ENCODE measurements around the gene CAMK1G. TPM values are rescaled to one million over a fixed set of nuclear protein-coding genes. Genes with fewer than 3 reads are reported as not detected.

CAMK1G gene
- total and polyA plus RNA-seq, 11 donors, result 0.30 to 0.48 TPM; not detected in 9

- intact Hi-C loops (cut with DNase I), result loop anchor here in 1 of 10 donors (5.0 kb wide), 1 partner anchor 41 kb away; no protein-coding TSS in a partner anchor
- peaks cover 16 to 99% (median 88%) of the 10 kb centered on the region in 12 donors for H3K4me1 ChIP-seq
- DNase-seq (peak in 2 of 5 donors; percentile 44 to 54), ATAC-seq (peak in 1 of 4 donors; percentile 3)
- no peaks in the 10 kb centered on the region for H3K36me3 ChIP-seq
- H3K9me3 ChIP-seq, result no peaks in the 10 kb centered on the region
- 44 to 50% (median 48%) methylated on average over 15 to 16 of the region's 16 CpGs for WGBS, 4 donors
- no peak for TF ChIP-seq POLR2A (IDR thresholded peaks at IDR 0.05)
- TF ChIP-seq, protein P1, sequence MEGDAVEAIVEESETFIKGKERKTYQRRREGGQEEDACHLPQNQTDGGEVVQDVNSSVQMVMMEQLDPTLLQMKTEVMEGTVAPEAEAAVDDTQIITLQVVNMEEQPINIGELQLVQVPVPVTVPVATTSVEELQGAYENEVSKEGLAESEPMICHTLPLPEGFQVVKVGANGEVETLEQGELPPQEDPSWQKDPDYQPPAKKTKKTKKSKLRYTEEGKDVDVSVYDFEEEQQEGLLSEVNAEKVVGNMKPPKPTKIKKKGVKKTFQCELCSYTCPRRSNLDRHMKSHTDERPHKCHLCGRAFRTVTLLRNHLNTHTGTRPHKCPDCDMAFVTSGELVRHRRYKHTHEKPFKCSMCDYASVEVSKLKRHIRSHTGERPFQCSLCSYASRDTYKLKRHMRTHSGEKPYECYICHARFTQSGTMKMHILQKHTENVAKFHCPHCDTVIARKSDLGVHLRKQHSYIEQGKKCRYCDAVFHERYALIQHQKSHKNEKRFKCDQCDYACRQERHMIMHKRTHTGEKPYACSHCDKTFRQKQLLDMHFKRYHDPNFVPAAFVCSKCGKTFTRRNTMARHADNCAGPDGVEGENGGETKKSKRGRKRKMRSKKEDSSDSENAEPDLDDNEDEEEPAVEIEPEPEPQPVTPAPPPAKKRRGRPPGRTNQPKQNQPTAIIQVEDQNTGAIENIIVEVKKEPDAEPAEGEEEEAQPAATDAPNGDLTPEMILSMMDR (IDR thresholded peaks at IDR 0.05), result no peak
- peak overlapping the region in 11 of 12 donors; percentile 30 to 94 (median 90) for H3K27ac ChIP-seq
- peak overlapping the region in 1 of 12 donors; percentile 13 for H3K4me3 ChIP-seq
- no peaks in the 10 kb centered on the region for H3K27me3 ChIP-seq
These were observed 62.3 kb downstream of the CAMK1G start for GRCh38 chr1:209645574-209646452.

DNA sequence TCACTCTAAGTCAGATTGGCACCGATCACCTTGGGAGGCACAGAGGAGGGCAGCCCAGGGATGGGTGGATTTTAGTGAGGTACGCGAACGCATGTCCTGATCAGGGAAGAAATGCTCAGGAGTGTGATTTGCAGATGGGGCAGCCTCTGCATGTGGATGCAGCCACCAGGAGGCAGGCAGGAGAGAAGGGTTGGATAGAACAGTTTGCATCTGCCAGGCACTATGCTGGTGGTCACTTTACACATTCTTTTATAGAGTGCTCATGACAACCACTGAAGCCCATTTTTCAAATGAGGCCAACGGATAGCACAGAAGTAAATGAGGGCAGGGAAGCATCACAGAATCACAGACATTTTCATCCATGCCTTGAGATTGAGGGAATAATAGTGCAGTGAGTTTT, 63.0 kb downstream of the CAMK1G start:
- peak overlapping the region in 10 of 12 donors; percentile 30 to 94 (median 90) for H3K27ac ChIP-seq
- H3K9me3 ChIP-seq, result no peaks in the 10 kb centered on the region
- H3K27me3 ChIP-seq, result no peaks in the 10 kb centered on the region
- TF ChIP-seq, protein P1 (IDR thresholded peaks at IDR 0.05), result peak in 4 of 12 donors; percentile 8 to 19 (median 10)
- no peak for TF ChIP-seq POLR2A (IDR thresholded peaks at IDR 0.05)
- no peak overlapping the region for H3K4me3 ChIP-seq
- 85 to 96% (median 94%) methylated on average over 5 of the region's 5 CpGs for WGBS, 4 donors
- intact Hi-C loops (cut with DNase I), result loop anchor here in 1 of 10 donors (5.0 kb wide), 1 partner anchor 41 kb away; no protein-coding TSS in a partner anchor
- ATAC-seq, result no peak
- no peak for DNase-seq
- H3K36me3 ChIP-seq, result no peaks in the 10 kb centered on the region
- peaks cover 12 to 98% (median 84%) of the 10 kb centered on the region in 12 donors for H3K4me1 ChIP-seq

DNA sequence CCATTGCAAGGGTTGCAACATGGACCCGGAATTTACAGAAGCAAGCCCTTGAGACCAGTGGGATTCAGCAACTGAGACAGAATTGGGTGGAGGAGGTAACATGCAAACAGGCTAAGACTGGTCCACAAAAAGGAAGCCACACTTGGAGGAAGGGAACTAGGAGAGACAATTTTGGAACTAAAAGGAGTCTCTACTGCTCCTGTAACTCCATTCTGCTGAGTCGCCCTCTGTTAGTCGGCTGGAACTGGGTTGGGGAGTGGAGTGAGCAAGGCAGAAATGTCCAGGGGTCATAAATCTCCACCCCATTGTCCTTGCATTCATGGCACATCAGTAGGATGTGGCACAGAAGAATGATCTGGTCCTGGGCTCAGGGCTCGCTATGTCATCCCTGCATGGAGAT, 63.6 kb downstream of the CAMK1G start:
- Histone ChIP-seq H3K4me1 (peaks cover 12 to 98% (median 79%) of the 10 kb centered on the region in 12 donors), H3K27ac (peak overlapping the region in 6 of 12 donors; percentile 2 to 94 (median 56)), H3K27me3 (no peaks in the 10 kb centered on the region), H3K9me3 (no peaks in the 10 kb centered on the region), H3K4me3 (no peak overlapping the region), H3K36me3 (no peaks in the 10 kb centered on the region)
- intact Hi-C loops (cut with DNase I), result loop anchor here in 1 of 10 donors (5.0 kb wide), 1 partner anchor 40 kb away; no protein-coding TSS in a partner anchor
- WGBS, 4 donors, result 72 to 86% (median 78%) methylated on average over 4 of the region's 4 CpGs
- DNase-seq (no peak), ATAC-seq (no peak)
- TF ChIP-seq POLR2A (IDR thresholded peaks at IDR 0.05), result no peak
- TF ChIP-seq, protein P1 (IDR thresholded peaks at IDR 0.05), result no peak

- intact Hi-C loops (cut with DNase I), result loop anchor here in 2 of 10 donors (2.0 to 5.0 kb wide), 2 partner anchors 26 to 39 kb away; partner anchors contain the start of gene G0S2 (in 1 of the 2)
- H3K9me3 ChIP-seq, result no peaks in the 10 kb centered on the region
- ATAC-seq (no peak), DNase-seq (no peak)
- H3K4me3 ChIP-seq, result no peak overlapping the region
- H3K36me3 ChIP-seq, result no peaks in the 10 kb centered on the region
- H3K4me1 ChIP-seq, result peaks cover 11 to 98% (median 78%) of the 10 kb centered on the region in 12 donors
- no peaks in the 10 kb centered on the region for H3K27me3 ChIP-seq
- TF ChIP-seq, protein P1 (IDR thresholded peaks at IDR 0.05), result no peak
- no peak for TF ChIP-seq POLR2A (IDR thresholded peaks at IDR 0.05)
- H3K27ac ChIP-seq, result peak overlapping the region in 10 of 12 donors; percentile 7 to 94 (median 36)
These were observed 64.8 kb downstream of the CAMK1G start for GRCh38 chr1:209648346-209648745.

All from heart left ventricle (tissue), 16 donors.